LHCN-M2 (cell line): ENCODE data around the gene UMODL1. TPM values are rescaled to one million over a fixed set of nuclear protein-coding genes. Genes with fewer than 3 reads are reported as not detected.

ENCODE experiments used
- DNase-seq: peaks from one replicate; pipeline ENCODE4 v3.0.0-alpha.2; 2012; ENCODE audit warnings: low read depth
- polyA plus RNA-seq: library from polyadenylated mRNA; unstranded; fragments of >200 nt; gene quantifications from one replicate; pipeline ENCODE4 v1.2.1, GENCODE V29; 2012; ENCODE audit warnings: missing spikeins
- total RNA-seq: library from RNA; depleted of rRNA; stranded (reverse); fragments of >200 nt; gene quantifications from 2 replicates; pipeline ENCODE4 v1.2.3, GENCODE V29; 2014; rRNA removed

The UMODL1 gene
- total RNA-seq, result not detected in 2 replicates
- polyA plus RNA-seq, result not detected

- DNase-seq, result no peak
Observed at GRCh38 chr21:42071146-42071737, at the start of gene UMODL1. Gene UMODL1, plus strand, starts transcription at chr21:42071317. Its CDS starts 0 bp downstream, at chr21:42071317.

- DNase-seq, result no peak
Observed at GRCh38 chr21:42021371-42022090, 49.6 kb upstream of the UMODL1 start.

GRCh38 chr21:42022091-42022430, 49.1 kb upstream of the UMODL1 start:
- DNase-seq, result no peak

GRCh38 chr21:42022906-42023305, 48.2 kb upstream of the UMODL1 start:
- DNase-seq, result no peak

GRCh38 chr21:42025376-42026081, 45.6 kb upstream of the UMODL1 start:
- peak; percentile 42 for DNase-seq

GRCh38 chr21:42026082-42026435, 45.1 kb upstream of the UMODL1 start:
- no peak for DNase-seq

- no peak for DNase-seq
Observed at GRCh38 chr21:42027085-42027821, 43.9 kb upstream of the UMODL1 start.

GRCh38 chr21:42027822-42028765, 43.0 kb upstream of the UMODL1 start:
- no peak for DNase-seq

- DNase-seq, result no peak
Observed at GRCh38 chr21:42028766-42029425, 42.2 kb upstream of the UMODL1 start.

- no peak for DNase-seq
Observed at GRCh38 chr21:42030311-42030710, 40.8 kb upstream of the UMODL1 start.

GRCh38 chr21:42031241-42031640, 39.9 kb upstream of the UMODL1 start:
- no peak for DNase-seq

GRCh38 chr21:42031816-42032215, 39.3 kb upstream of the UMODL1 start:
- DNase-seq, result no peak

GRCh38 chr21:42032266-42032665, 38.9 kb upstream of the UMODL1 start:
- no peak for DNase-seq

GRCh38 chr21:42032968-42033367, 38.1 kb upstream of the UMODL1 start:
- no peak for DNase-seq

GRCh38 chr21:42036313-42036712, 34.8 kb upstream of the UMODL1 start:
- DNase-seq, result no peak

- DNase-seq, result no peak
Observed at GRCh38 chr21:42037516-42037915, 33.6 kb upstream of the UMODL1 start.

- DNase-seq, result no peak
Observed at GRCh38 chr21:42037943-42038342, 33.2 kb upstream of the UMODL1 start.

GRCh38 chr21:42038393-42038792, 32.7 kb upstream of the UMODL1 start:
- no peak for DNase-seq

- DNase-seq, result peak; percentile 42
Observed at GRCh38 chr21:42038826-42039425, 32.2 kb upstream of the UMODL1 start.

GRCh38 chr21:42039470-42039901, 31.6 kb upstream of the UMODL1 start:
- no peak for DNase-seq
